NT2/D1 (cell line): ENCODE results near the gene ASIC1.

Experiments used
- SUZ12 ChIP-seq: IDR thresholded peaks from 2 replicates; pipeline ENCODE4 v1.6.1; 2011; ENCODE audit not compliant: insufficient read length, insufficient read depth; ENCODE audit errors: extremely low read depth
- YY1 ChIP-seq: IDR thresholded peaks from 2 replicates; pipeline ENCODE4 v1.6.1; 2011; ENCODE audit not compliant: insufficient read length, insufficient read depth
- ZNF274 ChIP-seq: IDR thresholded peaks from 2 replicates; pipeline ENCODE4 v1.6.1; 2011; ENCODE audit warnings: mild to moderate bottlenecking, low read depth, low read length

- no peak for TF ChIP-seq YY1
- TF ChIP-seq ZNF274: no peak
- TF ChIP-seq SUZ12: no peak
Observed at GRCh38 chr12:50077099-50077498, 19.7 kb downstream of the ASIC1 start.
